Stimulated activated CD8-positive, alpha-beta memory T cell treated with anti-CD3 and anti-CD28 coated beads, Interleukin-4, amount 100 ng/mL, for 4 hours (primary cell): Measurements from ENCODE around the gene NCKAP5.
"Not testable (repeated sequence)": the region's sequence is repeated elsewhere in the genome, so short reads cannot be mapped to it uniquely, and the experiment has no call there.

Source experiments
- DNase-seq, 2 donors: peaks; one replicate each; pipeline ENCODE4 v3.0.0-alpha.2; 2020; ENCODE audit warnings: low read depth in 2 of 2, low spot score in 1 of 2

NCKAP5 gene

GRCh38 chr2:133229974-133230373, 338.3 kb downstream of the NCKAP5 start:
- no peak for DNase-seq

- DNase-seq, result no peak
Measured at GRCh38 chr2:133223226-133223625, 345.0 kb downstream of the NCKAP5 start.

GRCh38 chr2:133221398-133221797, 346.9 kb downstream of the NCKAP5 start:
- DNase-seq, result no peak

GRCh38 chr2:133218204-133218603, 350.1 kb downstream of the NCKAP5 start:
- no peak for DNase-seq

GRCh38 chr2:133215477-133215876, 352.8 kb downstream of the NCKAP5 start:
- no peak for DNase-seq

- no peak for DNase-seq
Measured at GRCh38 chr2:133213651-133214050, 354.6 kb downstream of the NCKAP5 start.

- no peak for DNase-seq
Measured at GRCh38 chr2:133209325-133209724, 358.9 kb downstream of the NCKAP5 start.

- not testable (repeated sequence) for DNase-seq
Measured at GRCh38 chr2:133206666-133207065, 361.6 kb downstream of the NCKAP5 start.

- DNase-seq, result no peak
Measured at GRCh38 chr2:133204421-133204820, 363.8 kb downstream of the NCKAP5 start.

- no peak for DNase-seq
Measured at GRCh38 chr2:133200684-133201421, 367.4 kb downstream of the NCKAP5 start.

GRCh38 chr2:133198678-133199077, 369.6 kb downstream of the NCKAP5 start:
- DNase-seq, result no peak

- DNase-seq, result no peak
Measured at GRCh38 chr2:133197156-133197555, 371.1 kb downstream of the NCKAP5 start.

GRCh38 chr2:133194777-133195335, 373.4 kb downstream of the NCKAP5 start:
- DNase-seq, result no peak

- no peak for DNase-seq
Measured at GRCh38 chr2:133194362-133194655, 374.0 kb downstream of the NCKAP5 start.

- DNase-seq, result no peak
Measured at GRCh38 chr2:133193544-133194361, 374.5 kb downstream of the NCKAP5 start.

- no peak for DNase-seq
Measured at GRCh38 chr2:133192028-133192427, 376.2 kb downstream of the NCKAP5 start.

- DNase-seq, result no peak
Measured at GRCh38 chr2:133177196-133177595, 391.1 kb downstream of the NCKAP5 start.

GRCh38 chr2:133175926-133176325, 392.3 kb downstream of the NCKAP5 start:
- DNase-seq, result no peak

GRCh38 chr2:133173224-133173623, 395.0 kb downstream of the NCKAP5 start:
- no peak for DNase-seq

- no peak for DNase-seq
Measured at GRCh38 chr2:133171393-133172004, 396.8 kb downstream of the NCKAP5 start.

GRCh38 chr2:133169274-133169912, 398.9 kb downstream of the NCKAP5 start:
- no peak for DNase-seq
